ENCODE data around the gene AGTPBP1.

The AGTPBP1 gene

GRCh38 chr9:85717220-85717619, 24.5 kb downstream of the AGTPBP1 start:
- Histone ChIP-seq H3K9me3 (ENCODE audit: control insufficient read depth, low read length) (no peaks in the 10 kb centered on the region), H3K27me3 (replicated peaks; ENCODE audit: control insufficient read depth, insufficient read depth, low read length) (no peaks in the 10 kb centered on the region), H3K4me1 (ENCODE audit: control insufficient read depth, insufficient read depth, low read length) (peaks cover 21% of the 10 kb centered on the region), H3K4me3 (ENCODE audit: low read length) (no peak overlapping the region), H3K9ac (ENCODE audit: low read length) (no peak overlapping the region), H3K36me3 (ENCODE audit: control insufficient read depth, insufficient read depth, low read length, severe bottlenecking) (no peaks in the 10 kb centered on the region)
- DNase-seq (ENCODE audit: low read depth) = no peak

GRCh38 chr9:85716031-85716877, 25.5 kb downstream of the AGTPBP1 start:
- Histone ChIP-seq H3K9me3 (ENCODE audit: control insufficient read depth, low read length) (no peaks in the 10 kb centered on the region), H3K27me3 (replicated peaks; ENCODE audit: control insufficient read depth, insufficient read depth, low read length) (no peaks in the 10 kb centered on the region), H3K4me1 (ENCODE audit: control insufficient read depth, insufficient read depth, low read length) (peaks cover 21% of the 10 kb centered on the region), H3K36me3 (ENCODE audit: control insufficient read depth, insufficient read depth, low read length, severe bottlenecking) (no peaks in the 10 kb centered on the region), H3K4me3 (ENCODE audit: low read length) (no peak overlapping the region), H3K9ac (ENCODE audit: low read length) (no peak overlapping the region)
- DNase-seq (ENCODE audit: low read depth) = no peak

GRCh38 chr9:85715587-85715986, 26.2 kb downstream of the AGTPBP1 start:
- Histone ChIP-seq H3K9me3 (ENCODE audit: control insufficient read depth, low read length) (no peaks in the 10 kb centered on the region), H3K9ac (ENCODE audit: low read length) (no peak overlapping the region), H3K36me3 (ENCODE audit: control insufficient read depth, insufficient read depth, low read length, severe bottlenecking) (no peaks in the 10 kb centered on the region), H3K4me3 (ENCODE audit: low read length) (no peak overlapping the region), H3K27me3 (replicated peaks; ENCODE audit: control insufficient read depth, insufficient read depth, low read length) (no peaks in the 10 kb centered on the region), H3K4me1 (ENCODE audit: control insufficient read depth, insufficient read depth, low read length) (peaks cover 21% of the 10 kb centered on the region)
- no peak for DNase-seq (ENCODE audit: low read depth)

GRCh38 chr9:85713897-85714296, 27.9 kb downstream of the AGTPBP1 start:
- no peaks in the 10 kb centered on the region for H3K36me3 ChIP-seq (ENCODE audit: control insufficient read depth, insufficient read depth, low read length, severe bottlenecking)
- no peaks in the 10 kb centered on the region for H3K27me3 ChIP-seq (replicated peaks; ENCODE audit: control insufficient read depth, insufficient read depth, low read length)
- H3K4me3 ChIP-seq (ENCODE audit: low read length) = no peak overlapping the region
- H3K4me1 ChIP-seq (ENCODE audit: control insufficient read depth, insufficient read depth, low read length) = peaks cover 21% of the 10 kb centered on the region
- no peak overlapping the region for H3K9ac ChIP-seq (ENCODE audit: low read length)
- peaks cover 6% of the 10 kb centered on the region for H3K9me3 ChIP-seq (ENCODE audit: control insufficient read depth, low read length)
- no peak for DNase-seq (ENCODE audit: low read depth)

GRCh38 chr9:85704744-85705143, 37.0 kb downstream of the AGTPBP1 start:
- Histone ChIP-seq H3K27me3 (replicated peaks; ENCODE audit: control insufficient read depth, insufficient read depth, low read length) (no peaks in the 10 kb centered on the region), H3K4me1 (ENCODE audit: control insufficient read depth, insufficient read depth, low read length) (peaks cover 12% of the 10 kb centered on the region), H3K36me3 (ENCODE audit: control insufficient read depth, insufficient read depth, low read length, severe bottlenecking) (no peaks in the 10 kb centered on the region), H3K9ac (ENCODE audit: low read length) (no peak overlapping the region), H3K4me3 (ENCODE audit: low read length) (no peak overlapping the region), H3K9me3 (ENCODE audit: control insufficient read depth, low read length) (peaks cover 8% of the 10 kb centered on the region)
- DNase-seq (ENCODE audit: low read depth) = no peak

- DNase-seq (ENCODE audit: low read depth) = no peak
- Histone ChIP-seq H3K4me3 (ENCODE audit: low read length) (no peak overlapping the region), H3K9me3 (ENCODE audit: control insufficient read depth, low read length) (no peaks in the 10 kb centered on the region), H3K9ac (ENCODE audit: low read length) (no peak overlapping the region), H3K27me3 (replicated peaks; ENCODE audit: control insufficient read depth, insufficient read depth, low read length) (no peaks in the 10 kb centered on the region), H3K4me1 (ENCODE audit: control insufficient read depth, insufficient read depth, low read length) (peaks cover 12% of the 10 kb centered on the region), H3K36me3 (ENCODE audit: control insufficient read depth, insufficient read depth, low read length, severe bottlenecking) (no peaks in the 10 kb centered on the region)
Measured at GRCh38 chr9:85703398-85703797, 38.4 kb downstream of the AGTPBP1 start.

- no peaks in the 10 kb centered on the region for H3K36me3 ChIP-seq (ENCODE audit: control insufficient read depth, insufficient read depth, low read length, severe bottlenecking)
- peaks cover 12% of the 10 kb centered on the region for H3K4me1 ChIP-seq (ENCODE audit: control insufficient read depth, insufficient read depth, low read length)
- no peak overlapping the region for H3K4me3 ChIP-seq (ENCODE audit: low read length)
- H3K9ac ChIP-seq (ENCODE audit: low read length) = no peak overlapping the region
- no peak for DNase-seq (ENCODE audit: low read depth)
- no peaks in the 10 kb centered on the region for H3K9me3 ChIP-seq (ENCODE audit: control insufficient read depth, low read length)
- no peaks in the 10 kb centered on the region for H3K27me3 ChIP-seq (replicated peaks; ENCODE audit: control insufficient read depth, insufficient read depth, low read length)
Measured at GRCh38 chr9:85702726-85703289, 38.9 kb downstream of the AGTPBP1 start.

GRCh38 chr9:85702191-85702590, 39.6 kb downstream of the AGTPBP1 start:
- H3K36me3 ChIP-seq (ENCODE audit: control insufficient read depth, insufficient read depth, low read length, severe bottlenecking) = no peaks in the 10 kb centered on the region
- no peak overlapping the region for H3K4me3 ChIP-seq (ENCODE audit: low read length)
- no peaks in the 10 kb centered on the region for H3K27me3 ChIP-seq (replicated peaks; ENCODE audit: control insufficient read depth, insufficient read depth, low read length)
- H3K9me3 ChIP-seq (ENCODE audit: control insufficient read depth, low read length) = no peaks in the 10 kb centered on the region
- H3K9ac ChIP-seq (ENCODE audit: low read length) = no peak overlapping the region
- no peak for DNase-seq (ENCODE audit: low read depth)
- H3K4me1 ChIP-seq (ENCODE audit: control insufficient read depth, insufficient read depth, low read length) = peaks cover 12% of the 10 kb centered on the region

GRCh38 chr9:85700330-85700729, 41.4 kb downstream of the AGTPBP1 start:
- Histone ChIP-seq H3K36me3 (ENCODE audit: control insufficient read depth, insufficient read depth, low read length, severe bottlenecking) (no peaks in the 10 kb centered on the region), H3K9me3 (ENCODE audit: control insufficient read depth, low read length) (no peaks in the 10 kb centered on the region), H3K4me1 (ENCODE audit: control insufficient read depth, insufficient read depth, low read length) (peaks cover 12% of the 10 kb centered on the region), H3K27me3 (replicated peaks; ENCODE audit: control insufficient read depth, insufficient read depth, low read length) (no peaks in the 10 kb centered on the region), H3K9ac (ENCODE audit: low read length) (no peak overlapping the region), H3K4me3 (ENCODE audit: low read length) (no peak overlapping the region)
- no peak for DNase-seq (ENCODE audit: low read depth)

- no peaks in the 10 kb centered on the region for H3K36me3 ChIP-seq (ENCODE audit: control insufficient read depth, insufficient read depth, low read length, severe bottlenecking)
- DNase-seq (ENCODE audit: low read depth) = no peak
- no peaks in the 10 kb centered on the region for H3K27me3 ChIP-seq (replicated peaks; ENCODE audit: control insufficient read depth, insufficient read depth, low read length)
- no peaks in the 10 kb centered on the region for H3K4me1 ChIP-seq (ENCODE audit: control insufficient read depth, insufficient read depth, low read length)
- H3K4me3 ChIP-seq (ENCODE audit: low read length) = no peak overlapping the region
- no peaks in the 10 kb centered on the region for H3K9me3 ChIP-seq (ENCODE audit: control insufficient read depth, low read length)
- H3K9ac ChIP-seq (ENCODE audit: low read length) = no peak overlapping the region
Measured at GRCh38 chr9:85688361-85688760, 53.4 kb downstream of the AGTPBP1 start.

- no peak for DNase-seq (ENCODE audit: low read depth)
- Histone ChIP-seq H3K9me3 (ENCODE audit: control insufficient read depth, low read length) (no peaks in the 10 kb centered on the region), H3K4me1 (ENCODE audit: control insufficient read depth, insufficient read depth, low read length) (no peaks in the 10 kb centered on the region), H3K9ac (ENCODE audit: low read length) (no peak overlapping the region), H3K36me3 (ENCODE audit: control insufficient read depth, insufficient read depth, low read length, severe bottlenecking) (no peaks in the 10 kb centered on the region), H3K27me3 (replicated peaks; ENCODE audit: control insufficient read depth, insufficient read depth, low read length) (no peaks in the 10 kb centered on the region), H3K4me3 (ENCODE audit: low read length) (no peak overlapping the region)
Measured at GRCh38 chr9:85685081-85685480, 56.7 kb downstream of the AGTPBP1 start.

All from adipocyte (in vitro differentiated cells).